Heart left ventricle (tissue), 16 donors: Measurements from ENCODE around the gene ZFAND3. TPM values are rescaled to one million over a fixed set of nuclear protein-coding genes. Genes with fewer than 3 reads are reported as not detected.

ENCODE experiments used
- ATAC-seq, 4 donors: fragments of 200-7000 bp; cut with Tn5 transposase; one replicate each; pipeline ENCODE4 v1.9.1; 2020 to 2022; ENCODE audit warnings: moderate library complexity in 4 of 4, mild to moderate bottlenecking in 3 of 4, moderate number of reproducible peaks in 1 of 4
- DNase-seq, 5 donors: peaks; one replicate each; pipeline ENCODE4 v3.0.0-alpha.2; 2020
- H3K27ac ChIP-seq, 12 donors: fragments of 200-600 bp; sonication (generic) in 4 of 12; one replicate each; pipeline versions ENCODE4 v1.5.0 to v1.8.0; 2016 to 2022; ENCODE audit warnings: mild to moderate bottlenecking in 2 of 12
- H3K27me3 ChIP-seq, 9 donors: fragments of 200-600 bp; sonication (generic) in 2 of 9; one replicate each; pipeline versions ENCODE4 v1.5.1 to v1.8.0; 2016 to 2022; ENCODE audit warnings: mild to moderate bottlenecking in 3 of 9
- H3K36me3 ChIP-seq, 9 donors: fragments of 200-600 bp; sonication (generic) in 2 of 9; one replicate each; pipeline versions ENCODE4 v1.5.0 to v1.8.0; 2018 to 2022; ENCODE audit warnings: mild to moderate bottlenecking in 2 of 9
- H3K4me1 ChIP-seq, 12 donors: fragments of 200-600 bp; sonication (generic) in 4 of 12; one replicate each; pipeline versions ENCODE4 v1.5.0 to v1.8.0; 2016 to 2022; ENCODE audit warnings: mild to moderate bottlenecking in 3 of 12
- H3K4me3 ChIP-seq, 12 donors: fragments of 200-600 bp; sonication (generic) in 4 of 12; one replicate each; pipeline versions ENCODE4 v1.5.0 to v1.8.0; 2017 to 2022; ENCODE audit warnings: mild to moderate bottlenecking in 9 of 12, moderate library complexity in 4 of 12
- H3K9me3 ChIP-seq, 12 donors: fragments of 200-600 bp; sonication (generic) in 4 of 12; one replicate each; pipeline versions ENCODE4 v1.5.0 to v1.8.0; 2016 to 2022; ENCODE audit warnings: mild to moderate bottlenecking in 1 of 12
- POLR2A ChIP-seq, 2 donors: fragments of 450-650 bp; IDR thresholded peaks; one replicate each; pipeline ENCODE4 v1.6.1; 2017; ENCODE audit warnings: antibody characterized with exemption in 2 of 2, mild to moderate bottlenecking in 2 of 2, moderate library complexity in 2 of 2
- WGBS, 4 donors: extraction: QIAGEN DNeasy Blood & Tissue Kit in 2 of 4; methylation state at CpG; one replicate each; pipeline versions ENCODE4 v1.1.5 to v1.1.7; 2013 to 2018; 5-methylcytosine and 5-hydroxymethylcytosine counted together
- intact Hi-C, 10 donors: fragments of 100-400 bp; cut with DNase I; formaldehyde crosslinking; loops; one replicate each; pipeline versions ENCODE4 v1.11.1 to v1.14.2; 2022
- polyA plus RNA-seq, 2 donors: library from polyadenylated mRNA; stranded (reverse); fragments of 200-250 nt; gene quantifications; one replicate each; pipeline ENCODE4 v1.2.3, GENCODE V29; 2013
- total RNA-seq, 9 donors: library from RNA; depleted of rRNA in 2 of 9; stranded (reverse); fragments of >200 nt in 2 of 9; fragmentation: NEBNext Ultra II Directional in 3 of 9; extraction: Animal tissue kit (Norgen Biotek cat#: 25700) in 3 of 9; gene quantifications; one replicate each; pipeline versions ENCODE4 v1.1.0 to v1.2.4, GENCODE V29; 2016 to 2023
- TF ChIP-seq, protein P1 (sequence below), 12 donors: fragments of 200-600 bp; sonication (generic) in 4 of 12; IDR thresholded peaks; one replicate each; pipeline versions ENCODE4 v1.5.0 to v1.8.0; 2018 to 2022; ENCODE audit warnings: antibody characterized with exemption in 12 of 12, mild to moderate bottlenecking in 5 of 12
- donor health status: ischemic (EF 13 %, LVEDD 7.1; RV severe dilation, severe dysfunction).
- donor health status: healthy with polysubstance abuse.
- donor health status: DM: no; HTN: yes; CAD: no.
- donor health status: DM: no; HTN: no; CAD: no.
- donor health status: ischemic (EF 25% LVEDD 6.9; RV normal size, moderate dysfunction).
- donor health status: ischemic (EF 25% LVEDD 5.7; RV mildly dilated, moderate dysfunction).
- donor health status: healthy.
- donor health status: DM: yes; HTN: yes; CAD: no.
- donor health status: ischemic (EF 35%, LVEDD 5.7; RV mildly dilated, moderate dysfunction).
- donor health status: nonischemic (EF 11% LVEDD 7.7; RV severe dilation, severe dysfunction).
- donor health status: DM: yes; HTN: yes; CAD: no.
- donor health status: PGD.
- donor health status: ischemic (EF 29% LVEDD 5.4; RV normal size, mild dysfunction).
- donor health status: nonischemic (EF 23%, LVEDD 6.1; RV moderate dilation, normal function).

ZFAND3 gene
- total and polyA plus RNA-seq, 11 donors: 29.1 to 114 (median 88.2) TPM

DNA sequence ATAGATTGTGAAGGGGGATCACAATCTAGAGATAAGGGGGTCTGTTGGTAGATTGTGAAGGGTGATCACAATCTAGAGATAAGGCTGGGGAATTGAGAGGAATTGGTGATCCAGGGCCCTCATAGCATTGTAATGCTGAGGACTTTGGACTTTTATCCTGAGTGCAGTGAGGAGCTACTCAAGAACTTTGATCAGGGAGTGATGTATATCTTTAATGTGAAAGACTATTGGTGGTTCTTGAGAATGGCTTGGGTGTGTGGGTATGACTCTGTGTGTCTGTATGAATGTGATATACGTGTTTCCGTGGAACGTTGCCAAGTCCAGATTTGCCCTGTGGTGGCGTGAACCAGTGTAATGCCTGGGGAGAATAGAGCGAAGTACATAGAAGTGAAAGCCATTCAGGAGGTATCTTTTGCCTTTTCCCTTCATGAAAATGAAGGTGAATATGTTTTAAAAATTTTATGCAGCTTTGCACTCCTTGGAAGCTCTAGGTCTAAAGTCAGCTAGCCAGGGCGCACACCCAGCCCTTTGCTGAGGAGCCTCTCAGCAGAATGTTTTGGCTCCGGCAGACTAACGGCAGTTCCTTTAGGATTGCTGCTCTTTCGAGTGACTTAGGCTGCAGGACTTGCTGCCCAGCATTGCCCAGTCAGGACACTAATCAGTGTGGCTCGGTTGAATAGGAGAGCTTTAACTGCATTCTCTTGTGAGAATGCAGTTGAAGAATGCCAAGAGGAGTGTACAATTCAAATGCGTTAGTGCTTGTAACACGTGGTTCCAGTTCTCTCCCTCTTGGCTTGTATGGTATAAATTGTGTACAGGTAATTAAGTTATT is 3.5 kb downstream of the ZFAND3 start:
- intact Hi-C loops: loop anchor here in 3 of 10 donors (5.0 to 10.0 kb wide), 3 partner anchors 34 to 182 kb away; no protein-coding TSS in a partner anchor
- peak overlapping the region in 2 of 12 donors; percentile 2 to 16 for H3K27ac ChIP-seq
- peak overlapping the region in 1 of 12 donors; percentile 27 for H3K4me3 ChIP-seq

DNA sequence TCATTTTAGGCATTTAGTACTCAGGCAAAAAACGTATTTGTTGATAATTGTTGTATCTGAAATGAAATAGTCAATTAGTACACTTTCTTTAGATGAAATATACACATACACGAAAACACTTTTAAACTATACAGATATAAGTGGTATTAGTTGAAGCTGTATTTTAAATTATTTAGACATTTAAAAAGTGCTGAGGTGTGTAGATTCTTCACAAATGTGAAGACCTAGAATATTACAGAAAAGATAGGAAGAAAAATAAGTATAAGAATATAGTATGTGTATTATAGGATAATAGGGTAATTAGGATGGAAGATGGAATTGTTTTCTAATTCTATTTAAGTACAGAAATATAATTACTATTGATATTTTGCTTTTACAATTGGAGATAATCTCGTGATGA is 4.6 kb downstream of the ZFAND3 start:
- 83 to 89% (median 89%) methylated on average over 3 of the region's 3 CpGs for WGBS, 4 donors
- H3K9me3 ChIP-seq: no peaks in the 10 kb centered on the region
- TF ChIP-seq POLR2A (IDR thresholded peaks at IDR 0.05): no peak
- TF ChIP-seq, protein P1, sequence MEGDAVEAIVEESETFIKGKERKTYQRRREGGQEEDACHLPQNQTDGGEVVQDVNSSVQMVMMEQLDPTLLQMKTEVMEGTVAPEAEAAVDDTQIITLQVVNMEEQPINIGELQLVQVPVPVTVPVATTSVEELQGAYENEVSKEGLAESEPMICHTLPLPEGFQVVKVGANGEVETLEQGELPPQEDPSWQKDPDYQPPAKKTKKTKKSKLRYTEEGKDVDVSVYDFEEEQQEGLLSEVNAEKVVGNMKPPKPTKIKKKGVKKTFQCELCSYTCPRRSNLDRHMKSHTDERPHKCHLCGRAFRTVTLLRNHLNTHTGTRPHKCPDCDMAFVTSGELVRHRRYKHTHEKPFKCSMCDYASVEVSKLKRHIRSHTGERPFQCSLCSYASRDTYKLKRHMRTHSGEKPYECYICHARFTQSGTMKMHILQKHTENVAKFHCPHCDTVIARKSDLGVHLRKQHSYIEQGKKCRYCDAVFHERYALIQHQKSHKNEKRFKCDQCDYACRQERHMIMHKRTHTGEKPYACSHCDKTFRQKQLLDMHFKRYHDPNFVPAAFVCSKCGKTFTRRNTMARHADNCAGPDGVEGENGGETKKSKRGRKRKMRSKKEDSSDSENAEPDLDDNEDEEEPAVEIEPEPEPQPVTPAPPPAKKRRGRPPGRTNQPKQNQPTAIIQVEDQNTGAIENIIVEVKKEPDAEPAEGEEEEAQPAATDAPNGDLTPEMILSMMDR (IDR thresholded peaks at IDR 0.05): no peak
- no peak overlapping the region for H3K4me3 ChIP-seq
- no peak for ATAC-seq
- no peak overlapping the region for H3K27ac ChIP-seq
- no peaks in the 10 kb centered on the region for H3K27me3 ChIP-seq
- intact Hi-C loops: loop anchor here in 3 of 10 donors (5.0 to 10.0 kb wide), 3 partner anchors 33 to 181 kb away; no protein-coding TSS in a partner anchor
- no peaks in the 10 kb centered on the region for H3K36me3 ChIP-seq
- DNase-seq: no peak
- H3K4me1 ChIP-seq: peaks cover 10 to 86% (median 76%) of the 10 kb centered on the region in 12 donors

More for the DNA sequence above, 3.5 kb downstream of the ZFAND3 start:
- no peak for ATAC-seq
- no peaks in the 10 kb centered on the region for H3K9me3 ChIP-seq
- TF ChIP-seq, protein P1 (IDR thresholded peaks at IDR 0.05): no peak
- TF ChIP-seq POLR2A (IDR thresholded peaks at IDR 0.05): no peak
- no peaks in the 10 kb centered on the region for H3K27me3 ChIP-seq
- no peak for DNase-seq
- peaks cover 10 to 82% (median 71%) of the 10 kb centered on the region in 12 donors for H3K4me1 ChIP-seq
- H3K36me3 ChIP-seq: no peaks in the 10 kb centered on the region
- 25 to 43% (median 31%) methylated on average over 10 to 12 of the region's 12 CpGs for WGBS, 4 donors

DNA sequence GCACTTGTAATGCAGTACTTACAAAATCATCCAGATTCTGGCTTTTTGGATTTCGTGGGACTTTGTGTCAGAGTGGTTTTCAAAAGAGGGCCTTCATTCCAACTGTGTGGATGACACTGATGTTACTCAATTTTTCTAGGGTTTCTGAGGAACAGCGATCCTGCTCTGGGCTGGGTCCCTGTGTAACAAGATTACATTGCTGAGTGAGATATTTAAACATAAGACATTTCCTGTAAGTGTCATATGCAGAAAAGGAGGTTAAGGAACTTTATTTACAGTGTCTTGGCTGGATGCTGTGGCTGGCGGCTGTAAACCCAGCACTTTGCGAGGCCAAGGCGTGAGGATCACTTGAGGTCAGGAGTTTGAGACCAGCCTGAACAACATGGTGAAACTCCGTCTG is 6.7 kb downstream of the ZFAND3 start:
- no peak for TF ChIP-seq POLR2A (IDR thresholded peaks at IDR 0.05)
- TF ChIP-seq, protein P1 (IDR thresholded peaks at IDR 0.05): no peak
- ATAC-seq (peak in 1 of 4 donors; percentile 45), DNase-seq (no peak)
- H3K27ac ChIP-seq: peak overlapping the region in 1 of 12 donors; percentile 28
- no peak overlapping the region for H3K4me3 ChIP-seq
- no peaks in the 10 kb centered on the region for H3K27me3 ChIP-seq
- H3K9me3 ChIP-seq: no peaks in the 10 kb centered on the region
- intact Hi-C loops: loop anchor here in 1 of 10 donors (10.0 kb wide), 1 partner anchor 179 kb away; no protein-coding TSS in a partner anchor
- WGBS, 4 donors: 84 to 88% (median 87%) methylated on average over 6 of the region's 6 CpGs
- no peaks in the 10 kb centered on the region for H3K36me3 ChIP-seq
- peaks cover 10 to 99% (median 86%) of the 10 kb centered on the region in 12 donors for H3K4me1 ChIP-seq

DNA sequence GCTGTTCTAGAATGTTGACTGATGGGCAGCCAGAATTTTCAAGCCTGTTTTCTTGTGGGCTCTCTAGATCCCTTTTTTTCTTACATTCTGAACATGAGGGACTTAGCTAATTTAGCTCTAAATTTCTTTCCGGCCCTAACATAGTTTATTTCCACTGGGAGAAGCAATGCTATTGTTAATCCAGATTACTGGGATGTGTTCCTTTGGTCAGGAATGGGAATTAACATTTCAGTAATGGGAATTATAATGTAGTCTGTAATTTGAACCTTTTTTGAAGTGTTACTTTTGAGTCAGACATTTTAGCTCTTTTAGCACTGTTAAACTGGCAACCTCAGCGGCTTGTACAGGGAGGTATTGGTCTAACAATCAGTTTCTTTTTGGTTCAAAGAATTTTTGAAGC is 7.5 kb downstream of the ZFAND3 start:
- DNase-seq (no peak), ATAC-seq (no peak)
- peaks cover 10 to 99% (median 85%) of the 10 kb centered on the region in 12 donors for H3K4me1 ChIP-seq
- intact Hi-C loops: loop anchor here in 1 of 10 donors (10.0 kb wide), 1 partner anchor 178 kb away; no protein-coding TSS in a partner anchor
- H3K27ac ChIP-seq: peak overlapping the region in 1 of 12 donors; percentile 6
- no peaks in the 10 kb centered on the region for H3K27me3 ChIP-seq
- H3K36me3 ChIP-seq: no peaks in the 10 kb centered on the region
- no peak overlapping the region for H3K4me3 ChIP-seq
- no peaks in the 10 kb centered on the region for H3K9me3 ChIP-seq
- no peak for TF ChIP-seq POLR2A (IDR thresholded peaks at IDR 0.05)
- TF ChIP-seq, protein P1 (IDR thresholded peaks at IDR 0.05): no peak
- WGBS, 4 donors: 72 to 75% (median 74%) methylated on average over 2 of the region's 2 CpGs
